NB4 (cell line): Measurements from ENCODE around the gene ACKR3.

Experiments used
- POLR2A ChIP-seq: IDR thresholded peaks from 2 replicates; pipeline ENCODE4 v1.6.1; 2011; ENCODE audit warnings: mild to moderate bottlenecking; ENCODE audit not compliant: insufficient read length; ENCODE audit errors: extremely low read depth
- TF ChIP-seq, protein P1 (sequence below): IDR thresholded peaks from one replicate; pipeline ENCODE4 v1.5.1; 2012; ENCODE audit warnings: low read depth, low read length

DNA sequence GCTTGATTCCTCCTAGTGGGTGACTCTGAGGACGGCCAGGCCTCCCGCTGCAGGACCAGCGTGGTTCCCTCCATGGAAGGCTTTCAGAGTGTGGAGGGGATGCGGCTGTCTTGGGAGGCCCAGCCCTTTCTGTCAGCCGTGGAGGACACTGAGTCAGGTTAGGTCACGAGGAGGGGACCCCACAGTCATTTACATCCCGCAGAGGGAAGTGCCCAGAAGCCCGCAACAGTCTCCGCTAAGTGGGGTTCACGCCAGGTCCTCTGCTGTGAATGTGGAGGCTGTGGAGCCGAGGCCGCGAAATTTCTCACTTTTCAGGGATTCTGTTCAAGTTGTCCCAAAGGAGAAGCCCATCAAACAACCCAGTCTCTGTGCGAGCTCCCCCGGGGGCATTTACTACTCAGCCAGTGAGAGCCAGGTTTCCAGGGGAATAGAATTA is 8.8 kb downstream of the ACKR3 start:
- TF ChIP-seq, protein P1, sequence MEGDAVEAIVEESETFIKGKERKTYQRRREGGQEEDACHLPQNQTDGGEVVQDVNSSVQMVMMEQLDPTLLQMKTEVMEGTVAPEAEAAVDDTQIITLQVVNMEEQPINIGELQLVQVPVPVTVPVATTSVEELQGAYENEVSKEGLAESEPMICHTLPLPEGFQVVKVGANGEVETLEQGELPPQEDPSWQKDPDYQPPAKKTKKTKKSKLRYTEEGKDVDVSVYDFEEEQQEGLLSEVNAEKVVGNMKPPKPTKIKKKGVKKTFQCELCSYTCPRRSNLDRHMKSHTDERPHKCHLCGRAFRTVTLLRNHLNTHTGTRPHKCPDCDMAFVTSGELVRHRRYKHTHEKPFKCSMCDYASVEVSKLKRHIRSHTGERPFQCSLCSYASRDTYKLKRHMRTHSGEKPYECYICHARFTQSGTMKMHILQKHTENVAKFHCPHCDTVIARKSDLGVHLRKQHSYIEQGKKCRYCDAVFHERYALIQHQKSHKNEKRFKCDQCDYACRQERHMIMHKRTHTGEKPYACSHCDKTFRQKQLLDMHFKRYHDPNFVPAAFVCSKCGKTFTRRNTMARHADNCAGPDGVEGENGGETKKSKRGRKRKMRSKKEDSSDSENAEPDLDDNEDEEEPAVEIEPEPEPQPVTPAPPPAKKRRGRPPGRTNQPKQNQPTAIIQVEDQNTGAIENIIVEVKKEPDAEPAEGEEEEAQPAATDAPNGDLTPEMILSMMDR = no peak
- TF ChIP-seq POLR2A = no peak
